Spleen (tissue), 11 donors: ENCODE measurements around the gene SMG6. TPM values are rescaled to one million over a fixed set of nuclear protein-coding genes. Genes with fewer than 3 reads are reported as not detected.

Experiments used
- DNase-seq: peaks from one replicate; pipeline ENCODE4 v3.0.0-alpha.2; 2020
- H3K27ac ChIP-seq, 8 donors: fragments of 200-600 bp; sonication (generic) in 7 of 8; 1 replicate in 4 of 8; 2 replicates in 4 of 8; pipeline versions ENCODE4 v1.5.0 to v1.8.0; 2016 to 2021; ENCODE audit warnings: inconsistent platforms in 4 of 8, mild to moderate bottlenecking in 4 of 8, moderate library complexity in 1 of 8
- H3K27me3 ChIP-seq, 7 donors: fragments of 200-600 bp; sonication (generic) in 6 of 7; replicated peaks in 1 of 7; 1 replicate in 4 of 7; 2 replicates in 3 of 7; pipeline versions ENCODE4 v1.5.0 to v1.8.0; 2016 to 2021; ENCODE audit warnings: inconsistent platforms in 3 of 7, mild to moderate bottlenecking in 1 of 7
- H3K36me3 ChIP-seq, 6 donors: fragments of 200-600 bp; sonication (generic) in 5 of 6; 1 replicate in 4 of 6; 2 replicates in 2 of 6; pipeline versions ENCODE4 v1.5.0 to v1.8.0; 2016 to 2021; ENCODE audit warnings: inconsistent platforms in 2 of 6
- H3K4me1 ChIP-seq, 6 donors: fragments of 200-600 bp; sonication (generic) in 5 of 6; 1 replicate in 3 of 6; 2 replicates in 3 of 6; pipeline versions ENCODE4 v1.5.0 to v1.8.0; 2016 to 2021; ENCODE audit warnings: inconsistent platforms in 3 of 6
- H3K4me3 ChIP-seq, 8 donors: fragments of 200-600 bp; sonication (generic) in 7 of 8; 1 replicate in 4 of 8; 2 replicates in 4 of 8; pipeline versions ENCODE4 v1.5.0 to v1.8.0; 2016 to 2021; ENCODE audit warnings: inconsistent platforms in 4 of 8, mild to moderate bottlenecking in 4 of 8, moderate library complexity in 2 of 8
- H3K9me3 ChIP-seq, 8 donors: fragments of 200-600 bp; sonication (generic) in 7 of 8; 1 replicate in 4 of 8; 2 replicates in 4 of 8; pipeline versions ENCODE4 v1.5.0 to v1.8.0; 2016 to 2021; ENCODE audit warnings: inconsistent platforms in 4 of 8
- CTCF ChIP-seq, 11 experiments: fragments of 200-600 bp in 7 of 11; fragments of 450-650 bp in 4 of 11; sonication (generic) in 4 of 11; IDR thresholded peaks in 8 of 11; conservative IDR thresholded peaks in 3 of 11; 1 replicate in 7 of 11; 2 replicates in 4 of 11; pipeline versions ENCODE4 v1.4.0 to v1.8.0; 2016 to 2021; ENCODE audit warnings: antibody characterized with exemption in 11 of 11, inconsistent platforms in 4 of 11, mild to moderate bottlenecking in 1 of 11
- POLR2A ChIP-seq, 3 donors: fragments of 450-650 bp; IDR thresholded peaks; one replicate each; pipeline ENCODE4 v1.5.1; 2017; ENCODE audit warnings: antibody characterized with exemption in 3 of 3, mild to moderate bottlenecking in 1 of 3
- POLR2AphosphoS5 ChIP-seq, 3 donors: sonication (generic); formaldehyde crosslinking; IDR thresholded peaks; one replicate each; pipeline ENCODE4 v1.5.1; 2017; ENCODE audit warnings: antibody characterized with exemption in 3 of 3
- WGBS, 5 donors: extraction: QIAGEN DNeasy Blood & Tissue Kit in 3 of 5; methylation state at CpG; one replicate each; pipeline versions ENCODE4 v1.1.5 to v1.1.7; 2013 to 2018; 5-methylcytosine and 5-hydroxymethylcytosine counted together
- intact Hi-C: fragments of 100-400 bp; cut with DNase I; formaldehyde crosslinking; loops from one replicate; pipeline ENCODE4 v1.15.0; 2023; ENCODE audit warnings: low total_unique reads
- polyA plus RNA-seq, 3 donors: library from polyadenylated mRNA; stranded (reverse); fragments of 200-250 nt; gene quantifications; one replicate each; pipeline ENCODE4 v1.2.1, GENCODE V29; 2013
- total RNA-seq, 7 donors: library from RNA; depleted of rRNA in 3 of 7; stranded (reverse); fragments of >200 nt in 3 of 7; fragmentation: NEBNext Ultra II Directional in 4 of 7; extraction: Animal tissue kit (Norgen Biotek cat#: 25700) in 4 of 7; gene quantifications; one replicate each; pipeline versions ENCODE4 v1.1.0 to v1.2.1, GENCODE V29; 2016 to 2021
- donor health status: healthy with polysubstance abuse.
- donor health status: DM: no; HTN: no; CAD: no; lungs with moderate emphysema.
- donor health status: DM: no; HTN: no; CAD: no.
- donor health status: Bipolar disorder and iron deficiency.
- donor health status: healthy.
- donor health status: DM: no; HTN: no; CAD: no.
- donor health status: DM: yes; HTN: yes; CAD: no.

The SMG6 gene
- total and polyA plus RNA-seq, 10 donors, result 9.7 to 44.2 (median 28.0) TPM

GRCh38 chr17:2037155-2037554 lies 266.4 kb downstream of the SMG6 start:
- WGBS, 5 donors, result 93 to 98% (median 96%) methylated on average over 10 of the region's 10 CpGs
- H3K36me3 ChIP-seq, result peaks cover 0 to 73% (median 39%) of the 10 kb centered on the region in 6 donors

GRCh38 chr17:2035541-2036488 lies 267.8 kb downstream of the SMG6 start:
- Histone ChIP-seq H3K4me3 (no peak overlapping the region), H3K27ac (no peak overlapping the region), H3K36me3 (peaks cover 0 to 74% (median 39%) of the 10 kb centered on the region in 6 donors), H3K9me3 (no peaks in the 10 kb centered on the region), H3K4me1 (peaks cover 8 to 43% (median 25%) of the 10 kb centered on the region in 6 donors), H3K27me3 (no peaks in the 10 kb centered on the region)
- intact Hi-C loops, result no loop called here
- no peak for DNase-seq
- TF ChIP-seq POLR2A (IDR thresholded peaks at IDR 0.05) (no peak), POLR2AphosphoS5 (IDR thresholded peaks at IDR 0.05) (peak in 1 of 3 donors; percentile 26), CTCF (IDR thresholded peaks at IDR 0.05 in 8 of 11, conservative IDR thresholded peaks at IDR 0.05 in 3 of 11) (no peak)
- 93 to 97% (median 94%) methylated on average over 20 to 29 of the region's 29 CpGs for WGBS, 5 donors

More at GRCh38 chr17:2037155-2037554, 266.4 kb downstream of the SMG6 start:
- no peak for DNase-seq
- H3K4me3 ChIP-seq, result no peak overlapping the region
- H3K27ac ChIP-seq, result no peak overlapping the region
- intact Hi-C loops, result no loop called here
- TF ChIP-seq CTCF (IDR thresholded peaks at IDR 0.05 in 8 of 11, conservative IDR thresholded peaks at IDR 0.05 in 3 of 11) (no peak), POLR2AphosphoS5 (IDR thresholded peaks at IDR 0.05) (no peak), POLR2A (IDR thresholded peaks at IDR 0.05) (no peak)
- peaks cover 0 to 40% (median 22%) of the 10 kb centered on the region in 6 donors for H3K4me1 ChIP-seq
- no peaks in the 10 kb centered on the region for H3K9me3 ChIP-seq
- H3K27me3 ChIP-seq, result no peaks in the 10 kb centered on the region

- intact Hi-C loops, result no loop called here
- WGBS, 5 donors, result 55 to 72% (median 69%) methylated on average over 5 to 9 of the region's 9 CpGs
- Histone ChIP-seq H3K27ac (no peak overlapping the region), H3K27me3 (peaks cover 0 to 3% (median 0%) of the 10 kb centered on the region in 7 donors), H3K4me1 (peaks cover 12 to 47% (median 29%) of the 10 kb centered on the region in 6 donors), H3K36me3 (peaks cover 0 to 68% (median 37%) of the 10 kb centered on the region in 6 donors), H3K9me3 (no peaks in the 10 kb centered on the region), H3K4me3 (no peak overlapping the region)
- no peak for DNase-seq
- no peak for TF ChIP-seq CTCF (IDR thresholded peaks at IDR 0.05 in 8 of 11, conservative IDR thresholded peaks at IDR 0.05 in 3 of 11)
- no peak for TF ChIP-seq POLR2AphosphoS5 (IDR thresholded peaks at IDR 0.05)
- no peak for TF ChIP-seq POLR2A (IDR thresholded peaks at IDR 0.05)
These were observed 268.6 kb downstream of the SMG6 start for GRCh38 chr17:2034806-2035540.
